Effector memory CD8-positive, alpha-beta T cell (primary cell): Measurements from ENCODE around the gene PHKG1.
A peak's percentile ranks its signal among the peaks of the same experiment; 100 is the strongest.
"Not testable (repeated sequence)": the region's sequence is repeated elsewhere in the genome, so short reads cannot be mapped to it uniquely, and the experiment has no call there.

Experiments used
- ATAC-seq: fragments of 150-1000 bp; cut with Tn5 transposase; replicated peaks from 2 replicates; pipeline ENCODE4 v1.10.0; 2021; ENCODE audit warnings: mild to moderate bottlenecking, moderate library complexity
- DNase-seq, 3 experiments: peaks; one replicate each; pipeline ENCODE4 v3.0.0; 2021
- H3K27ac Mint-ChIP-seq, 2 donors: one replicate each; pipeline ENCODE4 v1.8.0; 2022; ENCODE audit warnings: mild to moderate bottlenecking in 2 of 2, mixed read lengths in 2 of 2, moderate library complexity in 2 of 2
- H3K27me3 Mint-ChIP-seq, 2 donors: one replicate each; pipeline ENCODE4 v1.8.0; 2022; ENCODE audit warnings: mixed read lengths in 2 of 2
- H3K36me3 Mint-ChIP-seq: one replicate; pipeline ENCODE4 v1.8.0; 2022; ENCODE audit warnings: mild to moderate bottlenecking, moderate library complexity, mixed read lengths; ENCODE audit not compliant: insufficient read depth
- H3K4me1 Mint-ChIP-seq, 2 donors: one replicate each; pipeline ENCODE4 v1.8.0; 2022; ENCODE audit warnings: low read depth in 2 of 2, mixed read lengths in 2 of 2
- H3K4me3 Mint-ChIP-seq, 2 donors: one replicate each; pipeline ENCODE4 v1.8.0; 2022; ENCODE audit warnings: mild to moderate bottlenecking in 2 of 2, mixed read lengths in 2 of 2, moderate library complexity in 2 of 2
- H3K9me3 Mint-ChIP-seq, 2 donors: one replicate each; pipeline ENCODE4 v1.8.0; 2022; ENCODE audit warnings: mixed read lengths in 2 of 2

PHKG1 gene

GRCh38 chr7:56046721-56047445 is 45.9 kb downstream of the PHKG1 start:
- no peak for DNase-seq
- H3K4me3 Mint-ChIP-seq, result no peak overlapping the region

GRCh38 chr7:56045758-56046157 is 47.0 kb downstream of the PHKG1 start:
- H3K4me1 Mint-ChIP-seq, DNase-seq, H3K27ac Mint-ChIP-seq, H3K4me3 Mint-ChIP-seq, H3K27me3 Mint-ChIP-seq, ATAC-seq, H3K36me3 Mint-ChIP-seq, H3K9me3 Mint-ChIP-seq: not testable (repeated sequence)

More at GRCh38 chr7:56046721-56047445, 45.9 kb downstream of the PHKG1 start:
- H3K27ac Mint-ChIP-seq, result no peak overlapping the region
- peaks cover 7 to 13% of the 10 kb centered on the region in 2 donors for H3K4me1 Mint-ChIP-seq
- H3K9me3 Mint-ChIP-seq, result no peaks in the 10 kb centered on the region
- H3K27me3 Mint-ChIP-seq, result no peaks in the 10 kb centered on the region
- no peak for ATAC-seq
- peaks cover 10% of the 10 kb centered on the region for H3K36me3 Mint-ChIP-seq

GRCh38 chr7:56040730-56041129 is 52.0 kb downstream of the PHKG1 start:
- no peaks in the 10 kb centered on the region for H3K27me3 Mint-ChIP-seq
- no peak for DNase-seq
- no peak for ATAC-seq
- no peak overlapping the region for H3K27ac Mint-ChIP-seq
- no peak overlapping the region for H3K4me3 Mint-ChIP-seq
- H3K4me1 Mint-ChIP-seq, result no peaks in the 10 kb centered on the region
- no peaks in the 10 kb centered on the region for H3K9me3 Mint-ChIP-seq
- no peaks in the 10 kb centered on the region for H3K36me3 Mint-ChIP-seq

GRCh38 chr7:56033671-56034432 is 58.9 kb downstream of the PHKG1 start:
- Mint-ChIP-seq H3K27ac (peak overlapping the region; percentile 3 to 51), H3K9me3 (no peaks in the 10 kb centered on the region), H3K4me1 (peaks cover 5 to 8% of the 10 kb centered on the region in 2 donors), H3K27me3 (no peaks in the 10 kb centered on the region), H3K36me3 (peaks cover 12% of the 10 kb centered on the region), H3K4me3 (peak overlapping the region; percentile 78 to 85)
- DNase-seq (peak; percentile 48 to 57 (median 50)), ATAC-seq (peak; percentile 90)

- not testable (repeated sequence) for H3K4me1 Mint-ChIP-seq, ATAC-seq, H3K27ac Mint-ChIP-seq, H3K9me3 Mint-ChIP-seq, H3K27me3 Mint-ChIP-seq, DNase-seq
- Mint-ChIP-seq H3K36me3 (peaks cover 12% of the 10 kb centered on the region), H3K4me3 (peak overlapping the region; percentile 12 to 85)
Observed at GRCh38 chr7:56032578-56032977, 60.2 kb downstream of the PHKG1 start.

- H3K4me3 Mint-ChIP-seq, H3K4me1 Mint-ChIP-seq, H3K9me3 Mint-ChIP-seq, H3K27ac Mint-ChIP-seq, DNase-seq, ATAC-seq, H3K27me3 Mint-ChIP-seq: not testable (repeated sequence)
- H3K36me3 Mint-ChIP-seq, result peaks cover 12% of the 10 kb centered on the region
Observed at GRCh38 chr7:56031556-56031955, 61.2 kb downstream of the PHKG1 start.

- H3K4me3 Mint-ChIP-seq, result no peak overlapping the region
- H3K4me1 Mint-ChIP-seq, result peaks cover 5% of the 10 kb centered on the region in 2 donors
- H3K27me3 Mint-ChIP-seq, result no peaks in the 10 kb centered on the region
- no peak overlapping the region for H3K27ac Mint-ChIP-seq
- DNase-seq, result no peak
- no peaks in the 10 kb centered on the region for H3K9me3 Mint-ChIP-seq
- peaks cover 12% of the 10 kb centered on the region for H3K36me3 Mint-ChIP-seq
- ATAC-seq, result no peak
Observed at GRCh38 chr7:56030340-56030739, 62.4 kb downstream of the PHKG1 start.
